GM23248 (cell line): Measurements from ENCODE around the gene TREX2. TPM values are rescaled to one million over a fixed set of nuclear protein-coding genes. Genes with fewer than 3 reads are reported as not detected.

Experiments
- DNase-seq: peaks from one replicate; pipeline ENCODE4 v3.0.0-alpha.2; 2015
- H2AFZ ChIP-seq: fragments of 200-600 bp; sonication (generic); 2 replicates; pipeline ENCODE4 v1.6.1; 2016; ENCODE audit warnings: antibody characterized with exemption
- H3F3A ChIP-seq: fragments of 200-600 bp; sonication (generic); 2 replicates; pipeline ENCODE4 v1.6.1; 2016; ENCODE audit warnings: mild to moderate bottlenecking, antibody characterized with exemption, mixed run types; ENCODE audit not compliant: insufficient read depth
- H3K27ac ChIP-seq: fragments of 200-600 bp; sonication (generic); 2 replicates; pipeline ENCODE4 v1.5.1; 2016; ENCODE audit warnings: mild to moderate bottlenecking
- H3K27me3 ChIP-seq: fragments of 200-600 bp; sonication (generic); replicated peaks from 2 replicates; pipeline ENCODE4 v1.6.1; 2016; ENCODE audit warnings: mild to moderate bottlenecking; ENCODE audit not compliant: insufficient read depth
- H3K36me3 ChIP-seq: fragments of 200-600 bp; sonication (generic); 2 replicates; pipeline ENCODE4 v1.6.1; 2016; ENCODE audit warnings: low read depth, mild to moderate bottlenecking
- H3K4me1 ChIP-seq: fragments of 200-600 bp; sonication (generic); 2 replicates; pipeline ENCODE4 v1.6.1; 2016; ENCODE audit warnings: mild to moderate bottlenecking; ENCODE audit not compliant: insufficient read depth
- H3K4me2 ChIP-seq: fragments of 200-600 bp; sonication (generic); one replicate; pipeline ENCODE4 v1.6.1; 2016; ENCODE audit warnings: mild to moderate bottlenecking; ENCODE audit not compliant: unreplicated experiment
- H3K4me3 ChIP-seq: fragments of 200-600 bp; sonication (generic); 2 replicates; pipeline ENCODE4 v1.5.1; 2016; ENCODE audit warnings: mild to moderate bottlenecking
- H3K79me2 ChIP-seq: fragments of 200-600 bp; sonication (generic); 2 replicates; pipeline ENCODE4 v1.6.1; 2016; ENCODE audit warnings: mild to moderate bottlenecking; ENCODE audit not compliant: insufficient read depth
- H3K9ac ChIP-seq: fragments of 200-600 bp; sonication (generic); 2 replicates; pipeline ENCODE4 v1.6.1; 2016; ENCODE audit warnings: mild to moderate bottlenecking
- H3K9me2 ChIP-seq: fragments of 200-600 bp; sonication (generic); 2 replicates; pipeline ENCODE4 v1.6.1; 2016; ENCODE audit warnings: mixed run types, mild to moderate bottlenecking, moderate library complexity; ENCODE audit not compliant: insufficient read depth
- H3K9me3 ChIP-seq: fragments of 200-600 bp; sonication (generic); one replicate; pipeline ENCODE4 v1.6.1; 2017; ENCODE audit warnings: low read depth
- H4K20me1 ChIP-seq: fragments of 200-600 bp; sonication (generic); 2 replicates; pipeline ENCODE4 v1.6.0; 2016; ENCODE audit not compliant: insufficient read depth
- EZH2 ChIP-seq: fragments of 200-600 bp; sonication (generic); IDR thresholded peaks from 2 replicates; pipeline ENCODE4 v1.6.1; 2018; ENCODE audit warnings: antibody characterized with exemption, mild to moderate bottlenecking; ENCODE audit not compliant: insufficient read depth, poor library complexity, severe bottlenecking
- EZH2phosphoT487 ChIP-seq: fragments of 200-600 bp; sonication (generic); IDR thresholded peaks from 2 replicates; pipeline ENCODE4 v1.6.1; 2018; ENCODE audit warnings: antibody characterized with exemption, moderate library complexity, mild to moderate bottlenecking, low read depth; ENCODE audit not compliant: insufficient read depth
- WGBS, 2 experiments: methylation state at CpG; one replicate each; pipeline ENCODE4 v1.1.6; 2015 to 2017; ENCODE audit warnings: low lambda C conversion rate in 2 of 2, low coverage in 1 of 2; ENCODE audit errors: missing lambda C conversion rate in 2 of 2; 5-methylcytosine and 5-hydroxymethylcytosine counted together
- in situ Hi-C: fragments of 300-500 bp; cut with MboI; formaldehyde crosslinking; loops from 2 replicates; pipeline ENCODE4 v1.15.0; 2020
- polyA plus RNA-seq: library from polyadenylated mRNA; unstranded; fragments of >200 nt; fragmentation: Nextera tagmentation; extraction: Ambion mirVana; gene quantifications from 2 replicates; pipeline ENCODE4 v1.2.1, GENCODE V29; 2016
- total RNA-seq: library from RNA; depleted of rRNA; stranded (reverse); fragments of >200 nt; shearing (Covaris generic); gene quantifications from 2 replicates; pipeline ENCODE4 v1.2.3, GENCODE V29; 2014

TREX2 gene
- total and polyA plus RNA-seq, 2 experiments from 2014 or later, result 0.24 to 0.76 TPM

GRCh38 chrX:153454901-153455550 lies 9.2 kb upstream of the TREX2 start:
- Histone ChIP-seq H3K4me2 (no peak overlapping the region), H3K9me2 (no peaks in the 10 kb centered on the region), H3K36me3 (no peaks in the 10 kb centered on the region), H4K20me1 (no peaks in the 10 kb centered on the region), H3K27ac (no peak overlapping the region), H3K4me3 (no peak overlapping the region), H3K9ac (no peak overlapping the region), H3K9me3 (no peaks in the 10 kb centered on the region), H3K79me2 (no peaks in the 10 kb centered on the region), H3F3A (no peaks in the 10 kb centered on the region), H3K27me3 (no peaks in the 10 kb centered on the region), H2AFZ (no peak overlapping the region), H3K4me1 (peaks cover 4% of the 10 kb centered on the region)
- no peak for DNase-seq
- WGBS, 2 experiments, result 92 to 99% methylated on average over 12 to 15 of the region's 16 CpGs
- TF ChIP-seq EZH2 (no peak), EZH2phosphoT487 (no peak)
- in situ Hi-C loops, result no loop called here

DNA sequence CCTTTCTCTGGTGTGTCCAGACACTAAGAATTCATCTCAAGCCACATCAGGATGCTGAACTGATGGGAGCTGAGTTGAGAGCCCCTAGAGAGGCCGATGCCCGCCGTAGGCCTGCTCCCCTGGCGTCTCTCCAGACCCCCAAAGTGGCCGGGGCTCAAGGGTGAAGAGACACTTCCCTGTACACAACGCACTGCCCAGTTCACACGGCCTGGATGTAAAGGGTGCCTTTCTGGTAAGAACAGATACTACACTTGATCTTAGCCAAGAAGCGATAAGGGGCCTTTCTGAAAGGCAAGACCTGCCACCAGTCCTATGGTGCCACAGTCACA lies 5.1 kb upstream of the TREX2 start:
- Histone ChIP-seq H3K27ac (no peak overlapping the region), H3K4me3 (no peak overlapping the region), H3K4me2 (no peak overlapping the region), H3K36me3 (no peaks in the 10 kb centered on the region), H3K79me2 (no peaks in the 10 kb centered on the region), H3K9ac (no peak overlapping the region), H3K4me1 (no peaks in the 10 kb centered on the region), H4K20me1 (no peaks in the 10 kb centered on the region), H3K9me3 (no peaks in the 10 kb centered on the region), H3F3A (no peaks in the 10 kb centered on the region), H3K9me2 (no peaks in the 10 kb centered on the region), H2AFZ (no peak overlapping the region), H3K27me3 (no peaks in the 10 kb centered on the region)
- in situ Hi-C loops, result no loop called here
- 83 to 92% methylated on average over 5 to 8 of the region's 8 CpGs for WGBS, 2 experiments
- TF ChIP-seq EZH2phosphoT487, result no peak
- no peak for TF ChIP-seq EZH2
- no peak for DNase-seq

- no peak overlapping the region for H2AFZ ChIP-seq
- H3F3A ChIP-seq, result no peaks in the 10 kb centered on the region
- no peaks in the 10 kb centered on the region for H4K20me1 ChIP-seq
- no peaks in the 10 kb centered on the region for H3K9me3 ChIP-seq
- H3K79me2 ChIP-seq, result no peaks in the 10 kb centered on the region
- H3K9ac ChIP-seq, result no peak overlapping the region
- H3K9me2 ChIP-seq, result no peaks in the 10 kb centered on the region
- H3K36me3 ChIP-seq, result no peaks in the 10 kb centered on the region
- H3K27me3 ChIP-seq, result no peaks in the 10 kb centered on the region
- H3K27ac ChIP-seq, result no peak overlapping the region
- TF ChIP-seq EZH2phosphoT487 (no peak), EZH2 (no peak)
- H3K4me3 ChIP-seq, result no peak overlapping the region
- no peaks in the 10 kb centered on the region for H3K4me1 ChIP-seq
- no peak overlapping the region for H3K4me2 ChIP-seq
- in situ Hi-C loops, result no loop called here
- DNase-seq, result no peak
- 94 to 100% methylated on average over 11 to 18 of the region's 26 CpGs for WGBS, 2 experiments
Measured at GRCh38 chrX:153450114-153450948, 4.5 kb upstream of the TREX2 start.

- H3K9me2 ChIP-seq, result no peaks in the 10 kb centered on the region
- no peak overlapping the region for H3K9ac ChIP-seq
- H4K20me1 ChIP-seq, result no peaks in the 10 kb centered on the region
- H2AFZ ChIP-seq, result no peak overlapping the region
- no peak overlapping the region for H3K4me2 ChIP-seq
- no peaks in the 10 kb centered on the region for H3K9me3 ChIP-seq
- no peaks in the 10 kb centered on the region for H3K36me3 ChIP-seq
- H3K79me2 ChIP-seq, result no peaks in the 10 kb centered on the region
- H3K27ac ChIP-seq, result no peak overlapping the region
- no peaks in the 10 kb centered on the region for H3F3A ChIP-seq
- H3K27me3 ChIP-seq, result no peaks in the 10 kb centered on the region
- no peaks in the 10 kb centered on the region for H3K4me1 ChIP-seq
- no peak for TF ChIP-seq EZH2
- no peak for TF ChIP-seq EZH2phosphoT487
- WGBS, 2 experiments, result 92 to 96% methylated on average over 6 to 7 of the region's 15 CpGs
- in situ Hi-C loops, result loop anchor here (25.0 kb wide), 1 partner anchor 412 kb away; no protein-coding TSS in a partner anchor
- no peak overlapping the region for H3K4me3 ChIP-seq
- DNase-seq, result no peak
Measured at GRCh38 chrX:153449368-153450113, 3.7 kb upstream of the TREX2 start.
